GM21825 (cell line): ENCODE results near the gene FLT1.

Source experiments
- ATAC-seq: cut with Tn5 transposase; IDR thresholded peaks from one replicate; pipeline ENCODE4 v1.9.1; 2021; ENCODE audit warnings: mild to moderate bottlenecking, moderate library complexity; ENCODE audit not compliant: unreplicated experiment

FLT1 gene

GRCh38 chr13:28464861-28465460, 30.0 kb downstream of the FLT1 start:
- no peak for ATAC-seq

GRCh38 chr13:28463481-28463880, 31.4 kb downstream of the FLT1 start:
- no peak for ATAC-seq

- ATAC-seq = no peak
Measured at GRCh38 chr13:28459911-28460310, 35.0 kb downstream of the FLT1 start.

GRCh38 chr13:28458608-28459007, 36.3 kb downstream of the FLT1 start:
- no peak for ATAC-seq

- no peak for ATAC-seq
Measured at GRCh38 chr13:28458051-28458450, 36.9 kb downstream of the FLT1 start.

- no peak for ATAC-seq
Measured at GRCh38 chr13:28457521-28457920, 37.4 kb downstream of the FLT1 start.

- ATAC-seq = no peak
Measured at GRCh38 chr13:28455580-28456194, 39.2 kb downstream of the FLT1 start.

GRCh38 chr13:28452755-28453154, 42.2 kb downstream of the FLT1 start:
- ATAC-seq = no peak

- no peak for ATAC-seq
Measured at GRCh38 chr13:28451482-28452217, 43.3 kb downstream of the FLT1 start.

GRCh38 chr13:28449826-28450773, 44.8 kb downstream of the FLT1 start:
- ATAC-seq = no peak

GRCh38 chr13:28448651-28449358, 46.1 kb downstream of the FLT1 start:
- no peak for ATAC-seq

- no peak for ATAC-seq
Measured at GRCh38 chr13:28447989-28448388, 46.9 kb downstream of the FLT1 start.

GRCh38 chr13:28447206-28447605, 47.7 kb downstream of the FLT1 start:
- no peak for ATAC-seq

- no peak for ATAC-seq
Measured at GRCh38 chr13:28442839-28443238, 52.1 kb downstream of the FLT1 start.

- no peak for ATAC-seq
Measured at GRCh38 chr13:28441529-28441928, 53.4 kb downstream of the FLT1 start.

- no peak for ATAC-seq
Measured at GRCh38 chr13:28440774-28441504, 54.0 kb downstream of the FLT1 start.

GRCh38 chr13:28438598-28439334, 56.2 kb downstream of the FLT1 start:
- no peak for ATAC-seq

- no peak for ATAC-seq
Measured at GRCh38 chr13:28438067-28438466, 56.9 kb downstream of the FLT1 start.

- ATAC-seq = no peak
Measured at GRCh38 chr13:28435917-28436316, 59.0 kb downstream of the FLT1 start.
